ENCODE measurements around the gene CDON. TPM values are rescaled to one million over a fixed set of nuclear protein-coding genes. Genes with fewer than 3 reads are reported as not detected.
A peak's percentile ranks its signal among the peaks of the same experiment; 100 is the strongest.

The CDON gene, protein sequence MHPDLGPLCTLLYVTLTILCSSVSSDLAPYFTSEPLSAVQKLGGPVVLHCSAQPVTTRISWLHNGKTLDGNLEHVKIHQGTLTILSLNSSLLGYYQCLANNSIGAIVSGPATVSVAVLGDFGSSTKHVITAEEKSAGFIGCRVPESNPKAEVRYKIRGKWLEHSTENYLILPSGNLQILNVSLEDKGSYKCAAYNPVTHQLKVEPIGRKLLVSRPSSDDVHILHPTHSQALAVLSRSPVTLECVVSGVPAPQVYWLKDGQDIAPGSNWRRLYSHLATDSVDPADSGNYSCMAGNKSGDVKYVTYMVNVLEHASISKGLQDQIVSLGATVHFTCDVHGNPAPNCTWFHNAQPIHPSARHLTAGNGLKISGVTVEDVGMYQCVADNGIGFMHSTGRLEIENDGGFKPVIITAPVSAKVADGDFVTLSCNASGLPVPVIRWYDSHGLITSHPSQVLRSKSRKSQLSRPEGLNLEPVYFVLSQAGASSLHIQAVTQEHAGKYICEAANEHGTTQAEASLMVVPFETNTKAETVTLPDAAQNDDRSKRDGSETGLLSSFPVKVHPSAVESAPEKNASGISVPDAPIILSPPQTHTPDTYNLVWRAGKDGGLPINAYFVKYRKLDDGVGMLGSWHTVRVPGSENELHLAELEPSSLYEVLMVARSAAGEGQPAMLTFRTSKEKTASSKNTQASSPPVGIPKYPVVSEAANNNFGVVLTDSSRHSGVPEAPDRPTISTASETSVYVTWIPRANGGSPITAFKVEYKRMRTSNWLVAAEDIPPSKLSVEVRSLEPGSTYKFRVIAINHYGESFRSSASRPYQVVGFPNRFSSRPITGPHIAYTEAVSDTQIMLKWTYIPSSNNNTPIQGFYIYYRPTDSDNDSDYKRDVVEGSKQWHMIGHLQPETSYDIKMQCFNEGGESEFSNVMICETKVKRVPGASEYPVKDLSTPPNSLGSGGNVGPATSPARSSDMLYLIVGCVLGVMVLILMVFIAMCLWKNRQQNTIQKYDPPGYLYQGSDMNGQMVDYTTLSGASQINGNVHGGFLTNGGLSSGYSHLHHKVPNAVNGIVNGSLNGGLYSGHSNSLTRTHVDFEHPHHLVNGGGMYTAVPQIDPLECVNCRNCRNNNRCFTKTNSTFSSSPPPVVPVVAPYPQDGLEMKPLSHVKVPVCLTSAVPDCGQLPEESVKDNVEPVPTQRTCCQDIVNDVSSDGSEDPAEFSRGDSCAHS (N-terminal part only)
- total RNA-seq (2021; ENCODE audit: unreplicated experiment), result 17.1 TPM
- 7.4 TPM for polyA plus RNA-seq (2012; ENCODE audit: insufficient read length)
- percentile 54 among the genes with signal in this experiment for Bru-seq, nascent RNA
- BruChase-seq, experiment 1, labeled RNA remaining after a 2-hour chase, result percentile 56 among the genes with signal in this experiment
- percentile 59 among the genes with signal in this experiment for BruChase-seq, experiment 2, labeled RNA remaining after a 6-hour chase
- long read RNA-seq, full-length matches to known transcripts, result 1 of 10 reads
- long read RNA-seq, partial matches to known transcripts, result 3 of 10 reads
- long read RNA-seq, other reads (novel, unspliced or antisense), result 6 of 10 reads

DNA sequence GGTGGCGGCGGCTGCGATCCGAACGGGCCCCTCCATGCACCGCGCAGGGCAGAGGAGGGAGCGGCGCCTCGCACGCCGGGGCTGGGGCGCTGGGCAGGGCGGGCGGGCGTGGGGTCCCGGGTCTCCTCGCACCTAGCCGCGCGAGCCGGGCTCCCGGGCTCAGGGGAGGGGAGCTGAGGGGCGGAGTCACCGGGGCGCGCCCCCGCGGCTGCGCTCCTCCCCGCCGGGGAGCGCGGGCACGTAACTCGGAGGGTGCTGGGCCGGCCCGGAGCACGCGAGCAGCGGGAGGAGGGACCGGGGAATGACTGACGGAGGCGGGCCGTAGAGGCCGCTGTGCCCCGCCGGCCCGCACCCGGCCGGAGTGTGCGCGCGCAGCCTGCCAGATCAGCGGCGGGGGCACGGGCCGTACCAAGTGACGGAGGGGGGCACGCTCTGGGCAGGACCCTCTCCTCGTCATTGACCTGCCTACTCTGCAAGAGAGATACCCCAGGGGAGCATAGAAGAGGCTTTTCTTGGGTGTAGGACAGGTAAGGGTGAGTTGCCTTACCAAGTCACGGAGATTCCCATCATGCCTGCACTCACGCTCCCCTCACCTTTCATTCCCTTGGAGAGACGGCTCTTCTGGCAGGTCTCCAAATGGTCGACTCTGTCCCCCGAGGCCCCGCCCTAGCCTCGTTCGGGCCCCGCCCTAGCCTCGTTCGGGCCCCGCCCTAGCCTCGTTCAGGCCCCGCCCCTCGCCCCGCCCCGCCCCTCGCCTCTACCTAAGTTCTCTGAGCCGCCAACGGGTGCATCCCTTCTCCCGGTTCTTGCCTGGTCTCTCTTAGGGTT is at the start of gene CDON:
Gene CDON, minus strand, starts transcription at position 188 of the 828 bp plus-strand sequence. CDS start 39,390 bp downstream, outside the sequence.
- Histone ChIP-seq H3K27me3 (ENCODE audit: control insufficient read depth, insufficient read depth, low read length) (peaks cover 2% of the 10 kb centered on the region; the same call in 1 of the 2 replicates), H3K27ac (ENCODE audit: low read length) (peak within 1 kb of the TSS; percentile 90), H3K4me1 (ENCODE audit: control insufficient read depth, insufficient read depth, low read length) (peaks cover 14% of the 10 kb centered on the region), H3K9me3 (ENCODE audit: control insufficient read depth, insufficient read depth, low read depth, low read length) (no peaks in the 10 kb centered on the region), H3K36me3 (ENCODE audit: control insufficient read depth, insufficient read depth, low read length) (no peaks in the 10 kb centered on the region), H3K4me3 (ENCODE audit: low read depth in 2 of 2, low read length in 2 of 2) (peak within 1 kb of the TSS; percentile 56 to 76)
- in situ Hi-C loops (cut with HindIII; ENCODE audit: low pct_unique_long_range_greater_than_20kb, low sequenced_read_pairs), result no loop called here
- TF ChIP-seq, protein P1, sequence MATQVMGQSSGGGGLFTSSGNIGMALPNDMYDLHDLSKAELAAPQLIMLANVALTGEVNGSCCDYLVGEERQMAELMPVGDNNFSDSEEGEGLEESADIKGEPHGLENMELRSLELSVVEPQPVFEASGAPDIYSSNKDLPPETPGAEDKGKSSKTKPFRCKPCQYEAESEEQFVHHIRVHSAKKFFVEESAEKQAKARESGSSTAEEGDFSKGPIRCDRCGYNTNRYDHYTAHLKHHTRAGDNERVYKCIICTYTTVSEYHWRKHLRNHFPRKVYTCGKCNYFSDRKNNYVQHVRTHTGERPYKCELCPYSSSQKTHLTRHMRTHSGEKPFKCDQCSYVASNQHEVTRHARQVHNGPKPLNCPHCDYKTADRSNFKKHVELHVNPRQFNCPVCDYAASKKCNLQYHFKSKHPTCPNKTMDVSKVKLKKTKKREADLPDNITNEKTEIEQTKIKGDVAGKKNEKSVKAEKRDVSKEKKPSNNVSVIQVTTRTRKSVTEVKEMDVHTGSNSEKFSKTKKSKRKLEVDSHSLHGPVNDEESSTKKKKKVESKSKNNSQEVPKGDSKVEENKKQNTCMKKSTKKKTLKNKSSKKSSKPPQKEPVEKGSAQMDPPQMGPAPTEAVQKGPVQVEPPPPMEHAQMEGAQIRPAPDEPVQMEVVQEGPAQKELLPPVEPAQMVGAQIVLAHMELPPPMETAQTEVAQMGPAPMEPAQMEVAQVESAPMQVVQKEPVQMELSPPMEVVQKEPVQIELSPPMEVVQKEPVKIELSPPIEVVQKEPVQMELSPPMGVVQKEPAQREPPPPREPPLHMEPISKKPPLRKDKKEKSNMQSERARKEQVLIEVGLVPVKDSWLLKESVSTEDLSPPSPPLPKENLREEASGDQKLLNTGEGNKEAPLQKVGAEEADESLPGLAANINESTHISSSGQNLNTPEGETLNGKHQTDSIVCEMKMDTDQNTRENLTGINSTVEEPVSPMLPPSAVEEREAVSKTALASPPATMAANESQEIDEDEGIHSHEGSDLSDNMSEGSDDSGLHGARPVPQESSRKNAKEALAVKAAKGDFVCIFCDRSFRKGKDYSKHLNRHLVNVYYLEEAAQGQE (IDR thresholded peaks at IDR 0.05; ENCODE audit: insufficient read depth in 1 of 2, low read depth in 2 of 2, low read length in 1 of 2), result no peak
- TF ChIP-seq TCF7L2 (IDR thresholded peaks at IDR 0.05; ENCODE audit: low read depth, low read length) (peak; percentile 35; the same call in 1 of the 2 replicates), POLR2AphosphoS5 (IDR thresholded peaks at IDR 0.05; ENCODE audit: low read depth, low read length) (peak; percentile 58; the same call in 1 of the 2 replicates), SIN3A (IDR thresholded peaks at IDR 0.05; ENCODE audit: borderline replicate concordance, insufficient read depth, low read depth, low read length) (no peak)
- TF ChIP-seq, protein P2, sequence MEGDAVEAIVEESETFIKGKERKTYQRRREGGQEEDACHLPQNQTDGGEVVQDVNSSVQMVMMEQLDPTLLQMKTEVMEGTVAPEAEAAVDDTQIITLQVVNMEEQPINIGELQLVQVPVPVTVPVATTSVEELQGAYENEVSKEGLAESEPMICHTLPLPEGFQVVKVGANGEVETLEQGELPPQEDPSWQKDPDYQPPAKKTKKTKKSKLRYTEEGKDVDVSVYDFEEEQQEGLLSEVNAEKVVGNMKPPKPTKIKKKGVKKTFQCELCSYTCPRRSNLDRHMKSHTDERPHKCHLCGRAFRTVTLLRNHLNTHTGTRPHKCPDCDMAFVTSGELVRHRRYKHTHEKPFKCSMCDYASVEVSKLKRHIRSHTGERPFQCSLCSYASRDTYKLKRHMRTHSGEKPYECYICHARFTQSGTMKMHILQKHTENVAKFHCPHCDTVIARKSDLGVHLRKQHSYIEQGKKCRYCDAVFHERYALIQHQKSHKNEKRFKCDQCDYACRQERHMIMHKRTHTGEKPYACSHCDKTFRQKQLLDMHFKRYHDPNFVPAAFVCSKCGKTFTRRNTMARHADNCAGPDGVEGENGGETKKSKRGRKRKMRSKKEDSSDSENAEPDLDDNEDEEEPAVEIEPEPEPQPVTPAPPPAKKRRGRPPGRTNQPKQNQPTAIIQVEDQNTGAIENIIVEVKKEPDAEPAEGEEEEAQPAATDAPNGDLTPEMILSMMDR (IDR thresholded peaks at IDR 0.05), result no peak
- ATAC-seq (peak; percentile 99), DNase-seq (ENCODE audit: low read depth, low spot score) (peak; percentile 28)
- CTCF ChIA-PET, result interaction anchor here (1.4 kb wide), 1 partner anchor 121 kb away, joined by 9 read pairs; no protein-coding TSS in a partner anchor
- intact Hi-C loops (cut with micrococcal nuclease; ENCODE audit: unreplicated experiment), result loop anchor here (5.0 kb wide), 1 partner anchor 121 kb away; no protein-coding TSS in a partner anchor
- POLR2A ChIA-PET, result interaction anchor here (0.6 kb wide), 1 partner anchor 29 kb away, joined by 5 read pairs; no protein-coding TSS in a partner anchor
- BruUV-seq (replicated peaks), result no TSS peak

Data from Panc1 (cell line).